22Rv1 (cell line): ENCODE data around the gene RAB14.

Experiments used
- H3K27ac ChIP-seq: fragments of 450-650 bp; 2 replicates; pipeline ENCODE4 v1.5.1; 2017
- CTCF ChIP-seq: fragments of 450-650 bp; IDR thresholded peaks from 2 replicates; pipeline ENCODE4 v1.5.1; 2017; ENCODE audit warnings: mild to moderate bottlenecking
- ZFX ChIP-seq: fragments of 450-650 bp; IDR thresholded peaks from 2 replicates; pipeline ENCODE4 v1.6.1; 2017; ENCODE audit warnings: antibody characterized with exemption, borderline replicate concordance

Gene RAB14

GRCh38 chr9:121227862-121228261, 26.2 kb upstream of the RAB14 start:
- TF ChIP-seq ZFX (no peak), CTCF (no peak)
- H3K27ac ChIP-seq, result no peak overlapping the region

GRCh38 chr9:121226175-121226574, 24.5 kb upstream of the RAB14 start:
- TF ChIP-seq ZFX (no peak), CTCF (no peak)

GRCh38 chr9:121225240-121225639, 23.6 kb upstream of the RAB14 start:
- TF ChIP-seq CTCF (no peak), ZFX (no peak)
- no peak overlapping the region for H3K27ac ChIP-seq

More at GRCh38 chr9:121226175-121226574, 24.5 kb upstream of the RAB14 start:
- H3K27ac ChIP-seq, result no peak overlapping the region

- H3K27ac ChIP-seq, result no peak overlapping the region
- no peak for TF ChIP-seq ZFX
- TF ChIP-seq CTCF, result peak; percentile 96
These were observed 21.0 kb upstream of the RAB14 start for GRCh38 chr9:121222524-121223171.

- TF ChIP-seq CTCF, result no peak
- no peak for TF ChIP-seq ZFX
- H3K27ac ChIP-seq, result no peak overlapping the region
These were observed 20.0 kb upstream of the RAB14 start for GRCh38 chr9:121221664-121222055.

- no peak overlapping the region for H3K27ac ChIP-seq
These were observed 19.5 kb upstream of the RAB14 start for GRCh38 chr9:121220996-121221663.

More at GRCh38 chr9:121220996-121221663, 19.5 kb upstream of the RAB14 start:
- TF ChIP-seq CTCF (no peak), ZFX (no peak)
